Hematopoietic multipotent progenitor cell treated with erythropoietin and hydrocortisone succinate and interleukin-3 and kit ligand, for 4 days (in vitro differentiated cells): ENCODE results near the gene ETV6.
A peak's percentile ranks its signal among the peaks of the same experiment; 100 is the strongest.
"Not testable (repeated sequence)": the region's sequence is repeated elsewhere in the genome, so short reads cannot be mapped to it uniquely, and the experiment has no call there.

Experiments used
- DNase-seq: peaks from one replicate; pipeline ENCODE4 v3.0.0-alpha.2; 2015

The ETV6 gene

GRCh38 chr12:11897923-11898322 lies 248.4 kb downstream of the ETV6 start:
- peak; percentile 61 for DNase-seq

- DNase-seq: no peak
Observed at GRCh38 chr12:11901701-11902524, 252.4 kb downstream of the ETV6 start.

GRCh38 chr12:11902525-11902875 lies 253.0 kb downstream of the ETV6 start:
- DNase-seq: no peak

- DNase-seq: no peak
Observed at GRCh38 chr12:11904124-11904523, 254.7 kb downstream of the ETV6 start.

- no peak for DNase-seq
Observed at GRCh38 chr12:11905534-11905933, 256.1 kb downstream of the ETV6 start.

- DNase-seq: no peak
Observed at GRCh38 chr12:11906286-11906935, 256.9 kb downstream of the ETV6 start.

GRCh38 chr12:11907625-11908024 lies 258.2 kb downstream of the ETV6 start:
- no peak for DNase-seq

GRCh38 chr12:11909406-11909805 lies 259.9 kb downstream of the ETV6 start:
- not testable (repeated sequence) for DNase-seq

GRCh38 chr12:11916113-11916512 lies 266.6 kb downstream of the ETV6 start:
- no peak for DNase-seq

- DNase-seq: no peak
Observed at GRCh38 chr12:11916771-11917170, 267.3 kb downstream of the ETV6 start.

- DNase-seq: no peak
Observed at GRCh38 chr12:11917501-11917900, 268.0 kb downstream of the ETV6 start.

GRCh38 chr12:11920231-11920630 lies 270.8 kb downstream of the ETV6 start:
- DNase-seq: no peak

- no peak for DNase-seq
Observed at GRCh38 chr12:11922361-11922760, 272.9 kb downstream of the ETV6 start.

- DNase-seq: no peak
Observed at GRCh38 chr12:11923067-11923466, 273.6 kb downstream of the ETV6 start.

GRCh38 chr12:11927286-11927935 lies 277.9 kb downstream of the ETV6 start:
- DNase-seq: peak; percentile 68

- no peak for DNase-seq
Observed at GRCh38 chr12:11929714-11930113, 280.2 kb downstream of the ETV6 start.

- DNase-seq: no peak
Observed at GRCh38 chr12:11939223-11939622, 289.7 kb downstream of the ETV6 start.

- no peak for DNase-seq
Observed at GRCh38 chr12:11941606-11942337, 292.3 kb downstream of the ETV6 start.

- DNase-seq: no peak
Observed at GRCh38 chr12:11943919-11944700, 294.6 kb downstream of the ETV6 start.
